Fibroblast of skin of left quadriceps (primary cell): ENCODE results near the gene CD163.
"Not testable (repeated sequence)": the region's sequence is repeated elsewhere in the genome, so short reads cannot be mapped to it uniquely, and the experiment has no call there.

ENCODE experiments used
- DNase-seq, 2 experiments: peaks; one replicate each; pipeline ENCODE4 v3.0.0-alpha.2; 2013; ENCODE audit warnings: low read depth in 2 of 2

CD163 gene

GRCh38 chr12:7503686-7504415, at the start of gene CD163:
Gene CD163, minus strand, starts transcription at chr12:7503777. Its CDS starts 87 bp downstream, at chr12:7503690.
- no peak for DNase-seq

- DNase-seq: peak; percentile 53 to 57
These were observed 39.2 kb upstream of the CD163 start for GRCh38 chr12:7542813-7543212.

- no peak for DNase-seq
These were observed 38.5 kb upstream of the CD163 start for GRCh38 chr12:7542046-7542445.

- no peak for DNase-seq
These were observed 10.8 kb upstream of the CD163 start for GRCh38 chr12:7514416-7514815.

GRCh38 chr12:7512553-7512952, 9.0 kb upstream of the CD163 start:
- peak; percentile 89 to 91 for DNase-seq

GRCh38 chr12:7509793-7510470, 6.4 kb upstream of the CD163 start:
- not testable (repeated sequence) for DNase-seq

- DNase-seq: no peak
These were observed 965 bp downstream of the CD163 start for GRCh38 chr12:7502612-7503011.

GRCh38 chr12:7501031-7501588, 2.5 kb downstream of the CD163 start:
- DNase-seq: peak; percentile 55

- DNase-seq: no peak
These were observed 3.9 kb downstream of the CD163 start for GRCh38 chr12:7499636-7500035.

- peak; percentile 97 for DNase-seq
These were observed 4.8 kb downstream of the CD163 start for GRCh38 chr12:7498809-7499208.

GRCh38 chr12:7497661-7498060, 5.9 kb downstream of the CD163 start:
- peak; percentile 33 to 36 for DNase-seq

GRCh38 chr12:7496451-7496850, 7.1 kb downstream of the CD163 start:
- no peak for DNase-seq

- no peak for DNase-seq
These were observed 8.4 kb downstream of the CD163 start for GRCh38 chr12:7495136-7495535.

GRCh38 chr12:7493006-7493405, 10.6 kb downstream of the CD163 start:
- DNase-seq: no peak

- no peak for DNase-seq
These were observed 17.1 kb downstream of the CD163 start for GRCh38 chr12:7486512-7486911.

GRCh38 chr12:7485095-7485494, 18.5 kb downstream of the CD163 start:
- DNase-seq: no peak

GRCh38 chr12:7483343-7483742, 20.2 kb downstream of the CD163 start:
- no peak for DNase-seq

- DNase-seq: peak; percentile 26 to 36
These were observed 23.8 kb downstream of the CD163 start for GRCh38 chr12:7479771-7480170.

GRCh38 chr12:7472060-7472459, 31.5 kb downstream of the CD163 start:
- no peak for DNase-seq

GRCh38 chr12:7460375-7461259, 43.0 kb downstream of the CD163 start:
- peak; percentile 14 to 18 for DNase-seq

GRCh38 chr12:7459973-7460372, 43.6 kb downstream of the CD163 start:
- DNase-seq: no peak

- no peak for DNase-seq
These were observed 51.8 kb downstream of the CD163 start for GRCh38 chr12:7451756-7452155.
